Kidney glomerular epithelial cell (primary cell): ENCODE measurements around the gene TCP1.
"Not testable (repeated sequence)": the region's sequence is repeated elsewhere in the genome, so short reads cannot be mapped to it uniquely, and the experiment has no call there.

Experiments used
- DNase-seq: peaks from one replicate; lab custom pipeline; 2025; lab: John Stamatoyannopoulos, UW

The TCP1 gene

DNA sequence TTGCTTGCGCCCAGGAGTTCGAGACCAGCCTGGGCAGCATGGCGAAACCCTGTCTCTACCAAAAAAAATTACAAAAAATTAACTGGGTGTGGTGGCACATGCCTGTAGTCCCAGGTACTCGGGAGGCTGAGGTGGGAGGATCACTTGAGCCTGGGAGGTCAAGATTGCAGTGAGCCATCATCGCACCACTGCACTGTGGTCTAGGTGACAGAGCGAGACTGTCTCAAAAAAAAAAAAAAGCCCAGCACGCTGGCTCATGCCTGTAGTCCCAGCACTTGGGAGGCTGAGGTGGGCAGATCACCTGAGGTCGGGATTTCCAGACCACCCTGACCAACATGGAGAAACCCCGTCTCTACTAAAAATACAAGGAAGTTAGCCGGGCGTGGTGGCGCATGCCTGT is 56.0 kb downstream of the TCP1 start:
- not testable (repeated sequence) for DNase-seq

DNA sequence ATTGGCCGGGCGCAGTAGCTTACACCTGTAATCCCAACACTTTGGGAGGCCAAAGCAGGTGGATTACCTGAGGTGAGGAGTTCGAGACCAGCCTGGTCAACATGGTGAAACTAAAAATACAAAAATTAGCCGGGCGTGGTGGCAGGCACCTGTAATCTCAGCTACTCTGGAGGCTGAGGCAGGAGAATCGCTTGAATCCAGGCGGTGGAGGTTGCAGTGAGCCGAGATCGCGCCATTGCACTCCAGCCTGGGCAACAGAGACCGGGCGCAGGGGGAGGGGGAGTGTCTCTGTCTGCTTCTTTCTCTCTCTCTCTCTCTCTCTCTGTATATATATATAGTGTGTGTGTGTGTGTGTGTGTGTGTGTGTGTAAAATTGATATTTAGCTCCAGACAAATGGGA is 56.9 kb downstream of the TCP1 start:
- DNase-seq: not testable (repeated sequence)

DNA sequence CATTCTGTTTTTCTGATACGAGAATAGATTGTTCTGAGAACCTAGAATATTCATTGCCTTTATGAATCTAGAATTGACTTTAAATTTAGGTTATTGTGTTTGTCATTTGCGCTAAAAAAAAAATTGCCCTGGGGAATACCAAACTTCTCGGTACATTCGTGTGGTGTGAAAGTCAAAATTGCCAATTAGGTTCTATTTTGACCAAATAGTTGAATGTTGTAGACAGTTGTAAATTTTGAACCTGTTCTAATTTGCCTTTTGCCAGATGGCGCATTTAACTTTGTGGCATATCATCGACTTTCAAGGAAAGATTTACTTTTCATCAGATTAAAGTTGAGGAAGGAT is 59.1 kb downstream of the TCP1 start:
- no peak for DNase-seq

DNA sequence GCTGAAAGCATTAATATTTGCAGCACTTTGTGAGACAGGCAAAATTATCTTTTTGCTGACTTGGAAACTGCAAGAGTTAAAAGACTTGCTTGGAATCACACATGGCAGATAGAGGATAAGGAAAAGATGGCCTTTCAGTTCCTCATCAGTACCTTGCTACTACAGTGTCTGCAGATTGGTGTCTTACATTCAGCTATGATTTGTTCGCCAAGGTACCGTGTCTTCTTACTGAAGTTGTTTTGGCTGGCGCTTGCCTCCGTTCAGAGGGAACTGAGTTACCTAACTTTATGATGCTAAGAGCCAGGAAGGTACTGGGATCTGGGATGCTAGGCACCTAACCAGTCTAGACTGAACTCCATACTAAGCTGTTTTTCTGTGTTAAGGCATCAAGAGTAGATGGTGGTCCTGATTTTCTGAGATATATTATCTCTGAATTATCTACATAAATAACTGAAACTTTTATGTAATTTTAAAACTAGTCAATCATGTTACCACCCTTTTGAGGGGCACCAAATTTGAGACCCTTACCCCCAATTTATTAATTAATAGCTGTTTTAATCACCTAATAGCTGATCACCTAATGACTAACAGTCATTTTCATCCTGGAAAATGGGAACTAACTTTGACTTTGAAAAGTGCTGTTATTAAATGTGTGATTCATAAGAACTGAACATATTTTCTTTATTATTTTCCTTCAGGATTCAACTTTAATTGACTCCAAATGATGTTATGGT is 59.6 kb downstream of the TCP1 start:
- DNase-seq: peak; percentile 20

DNA sequence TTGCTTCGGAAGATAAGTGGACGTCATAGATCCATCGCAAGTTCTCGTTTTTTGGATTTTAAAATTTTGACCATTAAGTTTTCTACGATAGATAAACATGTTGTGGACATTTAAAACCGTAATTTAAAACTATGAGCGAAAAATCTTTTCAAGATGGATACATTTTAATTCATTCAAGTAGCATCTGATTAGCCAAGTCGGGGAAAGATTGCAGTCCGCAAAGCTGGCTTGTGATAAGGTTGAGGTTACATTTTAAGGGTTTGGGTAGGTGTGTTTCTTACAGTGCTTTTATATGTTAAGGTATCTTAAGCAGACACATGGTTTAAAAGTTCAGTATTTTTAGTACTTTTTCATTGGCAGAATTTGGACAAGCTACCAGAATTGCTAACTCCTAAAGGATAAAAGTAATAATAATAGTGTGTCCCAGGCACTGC is 60.9 kb downstream of the TCP1 start:
- DNase-seq: no peak
